H1 (cell line): ENCODE results near the gene TAF8.

ENCODE experiments used
- CEBPB ChIP-seq: IDR thresholded peaks from 2 replicates; pipeline ENCODE4 v1.6.1; 2012; ENCODE audit warnings: low read depth, low read length
- EGR1 ChIP-seq: IDR thresholded peaks from 2 replicates; pipeline ENCODE4 v1.6.1; 2011; ENCODE audit warnings: low read depth, low read length, borderline replicate concordance
- EP300 ChIP-seq, 2 experiments: IDR thresholded peaks; 1 replicate in 1 of 2; 2 replicates in 1 of 2; pipeline ENCODE4 v1.6.1; 2011 to 2012; ENCODE audit warnings: low read depth in 2 of 2, low read length in 2 of 2, mild to moderate bottlenecking in 2 of 2, borderline replicate concordance in 1 of 2, inconsistent platforms in 1 of 2, moderate library complexity in 1 of 2
- EZH2 ChIP-seq: fragments of 200-600 bp; sonication (generic); IDR thresholded peaks from 2 replicates; pipeline ENCODE4 v1.7.1; 2012; ENCODE audit warnings: low read depth, mild to moderate bottlenecking, moderate library complexity, low read length, inconsistent platforms; ENCODE audit not compliant: severe bottlenecking
- GTF2F1 ChIP-seq: IDR thresholded peaks from 2 replicates; pipeline ENCODE4 v1.6.1; 2012; ENCODE audit warnings: low read depth, low read length, improper control_type of control experiment, borderline replicate concordance
- JUND ChIP-seq: IDR thresholded peaks from 2 replicates; pipeline ENCODE4 v1.6.1; 2011; ENCODE audit warnings: mild to moderate bottlenecking, improper control_type of control experiment, low read length
- NRF1 ChIP-seq: IDR thresholded peaks from 2 replicates; pipeline ENCODE4 v1.6.1; 2011; ENCODE audit warnings: mild to moderate bottlenecking, low read depth, low read length, improper control_type of control experiment
- POLR2A ChIP-seq, 2 experiments: IDR thresholded peaks; 1 replicate in 1 of 2; 2 replicates in 1 of 2; pipeline ENCODE4 v1.6.1; 2011; ENCODE audit warnings: low read depth in 2 of 2, low read length in 2 of 2, mild to moderate bottlenecking in 2 of 2; ENCODE audit errors: control extremely low read depth in 1 of 2
- POLR2AphosphoS5 ChIP-seq: IDR thresholded peaks from 2 replicates; pipeline ENCODE4 v1.6.1; 2011; ENCODE audit warnings: low read depth, low read length
- RAD21 ChIP-seq, 2 experiments: IDR thresholded peaks in 1 of 2; conservative IDR thresholded peaks in 1 of 2; 2 replicates each; pipeline ENCODE4 v1.6.1; 2011; ENCODE audit warnings: low read depth in 2 of 2, low read length in 2 of 2, improper control_type of control experiment in 1 of 2, inconsistent platforms in 1 of 2, mild to moderate bottlenecking in 1 of 2, moderate library complexity in 1 of 2
- TBP ChIP-seq: IDR thresholded peaks from 2 replicates; pipeline ENCODE4 v1.6.1; 2011; ENCODE audit warnings: low read depth, low read length, improper control_type of control experiment
- TEAD4 ChIP-seq: IDR thresholded peaks from 2 replicates; pipeline ENCODE4 v1.6.1; 2012; ENCODE audit warnings: low read depth, low read length, inconsistent platforms, mixed read lengths
- ZNF274 ChIP-seq: IDR thresholded peaks from 2 replicates; pipeline ENCODE4 v1.7.0; 2012; ENCODE audit warnings: low read length, borderline replicate concordance; ENCODE audit errors: extremely low read depth
- TF ChIP-seq, protein P1 (sequence below), 3 experiments: IDR thresholded peaks; 1 replicate in 2 of 3; 2 replicates in 1 of 3; pipeline versions ENCODE4 v1.5.1 to v1.6.1; 2011; ENCODE audit warnings: low read length in 3 of 3, mild to moderate bottlenecking in 3 of 3, inconsistent platforms in 2 of 3, low read depth in 1 of 3, moderate library complexity in 1 of 3; ENCODE audit not compliant: insufficient read depth in 1 of 3; ENCODE audit errors: control extremely low read depth in 1 of 3

DNA sequence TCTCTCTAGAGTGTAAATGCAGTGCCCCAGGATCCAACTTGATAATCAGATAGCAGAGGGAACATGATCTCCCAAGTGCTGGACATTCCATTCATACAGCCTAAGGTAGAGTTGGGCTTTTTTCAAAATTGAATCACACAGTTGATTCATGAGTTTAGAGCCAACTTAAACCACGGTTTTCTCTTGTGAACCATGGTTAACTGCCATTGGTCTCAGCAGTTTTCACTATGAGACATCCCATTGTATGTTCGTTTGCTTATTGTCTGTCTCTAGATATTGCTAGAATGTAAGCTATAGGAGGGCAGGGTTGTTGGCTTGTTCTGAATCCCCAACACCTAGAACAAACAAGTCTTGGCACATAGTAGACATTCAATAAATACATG is 37.2 kb upstream of the TAF8 start:
- no peak for TF ChIP-seq POLR2AphosphoS5
- TF ChIP-seq, protein P1, sequence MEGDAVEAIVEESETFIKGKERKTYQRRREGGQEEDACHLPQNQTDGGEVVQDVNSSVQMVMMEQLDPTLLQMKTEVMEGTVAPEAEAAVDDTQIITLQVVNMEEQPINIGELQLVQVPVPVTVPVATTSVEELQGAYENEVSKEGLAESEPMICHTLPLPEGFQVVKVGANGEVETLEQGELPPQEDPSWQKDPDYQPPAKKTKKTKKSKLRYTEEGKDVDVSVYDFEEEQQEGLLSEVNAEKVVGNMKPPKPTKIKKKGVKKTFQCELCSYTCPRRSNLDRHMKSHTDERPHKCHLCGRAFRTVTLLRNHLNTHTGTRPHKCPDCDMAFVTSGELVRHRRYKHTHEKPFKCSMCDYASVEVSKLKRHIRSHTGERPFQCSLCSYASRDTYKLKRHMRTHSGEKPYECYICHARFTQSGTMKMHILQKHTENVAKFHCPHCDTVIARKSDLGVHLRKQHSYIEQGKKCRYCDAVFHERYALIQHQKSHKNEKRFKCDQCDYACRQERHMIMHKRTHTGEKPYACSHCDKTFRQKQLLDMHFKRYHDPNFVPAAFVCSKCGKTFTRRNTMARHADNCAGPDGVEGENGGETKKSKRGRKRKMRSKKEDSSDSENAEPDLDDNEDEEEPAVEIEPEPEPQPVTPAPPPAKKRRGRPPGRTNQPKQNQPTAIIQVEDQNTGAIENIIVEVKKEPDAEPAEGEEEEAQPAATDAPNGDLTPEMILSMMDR (IDR thresholded peaks at IDR 0.05; ENCODE audit: control extremely low read depth in 1 of 3, insufficient read depth in 1 of 3, low read depth in 1 of 3, low read length in 3 of 3) = no peak
- TF ChIP-seq POLR2A (IDR thresholded peaks at IDR 0.05; ENCODE audit: control extremely low read depth in 1 of 2, low read depth in 2 of 2, low read length in 2 of 2) = no peak
- TF ChIP-seq RAD21 (IDR thresholded peaks at IDR 0.05 in 1 of 2, conservative IDR thresholded peaks at IDR 0.05 in 1 of 2; ENCODE audit: low read depth in 2 of 2, low read length in 2 of 2) = no peak
- no peak for TF ChIP-seq GTF2F1
- TF ChIP-seq EZH2 = no peak
- no peak for TF ChIP-seq CEBPB
- TF ChIP-seq TBP = no peak
- TF ChIP-seq ZNF274 = no peak
- no peak for TF ChIP-seq EGR1
- TF ChIP-seq EP300 (IDR thresholded peaks at IDR 0.05; ENCODE audit: borderline replicate concordance in 1 of 2, low read depth in 2 of 2, low read length in 2 of 2) = no peak
- TF ChIP-seq TEAD4 = no peak
- TF ChIP-seq JUND = no peak
- TF ChIP-seq NRF1 = no peak
